Right lobe of liver (tissue), 4 donors: ENCODE results near the gene CHRNG.

Experiments used
- POLR2A ChIP-seq: fragments of 450-650 bp; IDR thresholded peaks from one replicate; pipeline ENCODE4 v1.6.1; 2017; ENCODE audit warnings: antibody characterized with exemption, mild to moderate bottlenecking
- TF ChIP-seq, protein P1 (sequence below), 4 donors: fragments of 200-600 bp in 3 of 4; fragments of 450-650 bp in 1 of 4; IDR thresholded peaks; one replicate each; pipeline versions ENCODE4 v1.5.1 to v1.8.0; 2016 to 2022; ENCODE audit warnings: antibody characterized with exemption in 4 of 4, mild to moderate bottlenecking in 2 of 4
- donor health status: DM: no; HTN: no; CAD: no.
- donor health status: DM: no; HTN: no; CAD: no.
- donor health status: DM: no; HTN: yes; CAD: no.

- TF ChIP-seq, protein P1, sequence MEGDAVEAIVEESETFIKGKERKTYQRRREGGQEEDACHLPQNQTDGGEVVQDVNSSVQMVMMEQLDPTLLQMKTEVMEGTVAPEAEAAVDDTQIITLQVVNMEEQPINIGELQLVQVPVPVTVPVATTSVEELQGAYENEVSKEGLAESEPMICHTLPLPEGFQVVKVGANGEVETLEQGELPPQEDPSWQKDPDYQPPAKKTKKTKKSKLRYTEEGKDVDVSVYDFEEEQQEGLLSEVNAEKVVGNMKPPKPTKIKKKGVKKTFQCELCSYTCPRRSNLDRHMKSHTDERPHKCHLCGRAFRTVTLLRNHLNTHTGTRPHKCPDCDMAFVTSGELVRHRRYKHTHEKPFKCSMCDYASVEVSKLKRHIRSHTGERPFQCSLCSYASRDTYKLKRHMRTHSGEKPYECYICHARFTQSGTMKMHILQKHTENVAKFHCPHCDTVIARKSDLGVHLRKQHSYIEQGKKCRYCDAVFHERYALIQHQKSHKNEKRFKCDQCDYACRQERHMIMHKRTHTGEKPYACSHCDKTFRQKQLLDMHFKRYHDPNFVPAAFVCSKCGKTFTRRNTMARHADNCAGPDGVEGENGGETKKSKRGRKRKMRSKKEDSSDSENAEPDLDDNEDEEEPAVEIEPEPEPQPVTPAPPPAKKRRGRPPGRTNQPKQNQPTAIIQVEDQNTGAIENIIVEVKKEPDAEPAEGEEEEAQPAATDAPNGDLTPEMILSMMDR (IDR thresholded peaks at IDR 0.05), result no peak
- no peak for TF ChIP-seq POLR2A
These were observed 19.7 kb upstream of the CHRNG start, which contains the start of gene PRSS56 for GRCh38 chr2:232519581-232520438.
